Urothelium cell line (cell line): ENCODE data around the gene PAQR4.

Experiments
- DNase-seq: peaks from one replicate; pipeline ENCODE4 v3.0.0; 2011; ENCODE audit warnings: low spot score, mixed read lengths
- FAIRE-seq: peaks from 2 replicates; lab custom pipeline; 2011; peaks lifted over from hg19 to GRCh38; lab: Jason Lieb, UNC

Gene PAQR4

DNA sequence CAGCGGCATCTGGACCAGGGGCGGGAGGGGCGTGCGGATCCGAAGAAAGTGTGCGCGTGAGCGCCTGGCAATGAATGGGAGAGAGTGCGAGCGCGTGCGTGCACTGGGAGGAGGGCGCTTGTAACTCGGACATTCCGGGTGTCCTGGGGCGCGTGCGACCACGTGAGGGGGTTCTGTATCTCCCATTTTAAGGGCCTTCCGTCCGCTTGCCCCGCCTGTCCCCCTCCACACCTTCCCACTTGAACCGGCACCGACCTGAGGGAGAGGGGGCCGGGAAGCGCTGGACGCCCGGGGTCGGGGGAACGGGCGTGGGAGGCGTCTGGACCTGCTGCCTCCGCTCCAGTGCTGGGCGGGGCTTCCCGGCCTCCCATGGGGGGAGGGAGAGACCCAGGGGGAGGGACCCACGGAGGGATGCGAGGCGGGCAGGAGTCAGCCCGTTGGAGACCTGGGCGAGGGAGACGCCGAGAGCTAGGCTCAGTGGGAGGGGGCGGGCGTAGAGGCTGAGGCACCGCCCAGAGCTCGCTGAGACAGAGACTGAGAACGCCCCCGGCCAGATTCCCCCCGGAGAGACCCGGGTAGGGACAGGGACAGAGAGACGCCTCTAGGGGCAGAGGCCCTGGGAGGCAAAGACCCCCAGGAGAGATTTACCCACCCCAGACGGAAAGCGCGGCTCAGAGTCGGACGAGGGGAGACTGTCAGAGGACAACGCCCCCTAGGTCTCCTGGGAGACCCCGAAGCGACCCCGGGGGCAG lies 5.2 kb upstream of the PAQR4 start, which contains the start of gene KREMEN2:
Gene KREMEN2, plus strand, starts transcription at position 553 of the 752 bp plus-strand sequence. CDS start 246 bp downstream, outside the sequence.
- DNase-seq = peak; percentile 92
- FAIRE-seq = peak; percentile 27

DNA sequence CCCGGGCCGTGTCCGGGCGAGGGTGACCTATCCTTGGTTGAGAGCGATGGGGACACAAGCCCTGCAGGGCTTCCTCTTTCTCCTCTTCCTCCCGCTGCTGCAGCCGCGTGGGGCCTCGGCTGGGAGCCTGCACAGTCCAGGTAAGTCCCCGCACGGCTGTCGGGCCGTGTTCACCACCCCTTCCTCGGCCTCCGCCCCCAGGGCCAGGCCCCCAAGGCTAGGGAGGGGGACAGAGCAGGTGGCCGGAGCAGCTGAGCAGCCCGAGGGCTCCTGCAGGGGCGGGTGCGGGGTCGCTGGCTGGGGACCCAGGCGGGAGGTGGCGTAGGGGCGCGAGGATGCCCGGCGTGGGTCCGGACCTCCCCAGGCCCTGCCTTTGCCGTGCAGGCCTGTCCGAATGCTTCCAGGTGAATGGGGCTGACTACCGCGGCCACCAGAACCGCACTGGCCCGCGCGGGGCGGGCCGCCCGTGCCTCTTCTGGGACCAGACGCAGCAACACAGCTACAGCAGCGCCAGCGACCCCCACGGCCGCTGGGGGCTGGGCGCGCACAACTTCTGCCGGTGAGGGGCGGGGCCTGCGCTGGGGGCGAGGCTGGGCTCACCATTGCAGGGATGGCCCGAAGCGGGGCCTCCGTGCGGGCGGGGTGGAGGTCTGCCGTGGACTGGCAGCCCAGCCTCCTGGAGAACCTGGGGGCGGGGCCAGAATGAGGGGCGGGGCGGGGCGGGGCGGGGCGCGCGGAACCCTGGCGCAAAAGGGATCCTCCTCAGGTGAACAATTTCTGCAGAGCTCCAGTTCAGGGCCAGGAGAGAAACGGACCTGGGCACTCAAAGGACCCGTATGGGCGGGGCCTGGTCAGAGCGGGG lies 4.4 kb upstream of the PAQR4 start:
- FAIRE-seq = peak; percentile 52

DNA sequence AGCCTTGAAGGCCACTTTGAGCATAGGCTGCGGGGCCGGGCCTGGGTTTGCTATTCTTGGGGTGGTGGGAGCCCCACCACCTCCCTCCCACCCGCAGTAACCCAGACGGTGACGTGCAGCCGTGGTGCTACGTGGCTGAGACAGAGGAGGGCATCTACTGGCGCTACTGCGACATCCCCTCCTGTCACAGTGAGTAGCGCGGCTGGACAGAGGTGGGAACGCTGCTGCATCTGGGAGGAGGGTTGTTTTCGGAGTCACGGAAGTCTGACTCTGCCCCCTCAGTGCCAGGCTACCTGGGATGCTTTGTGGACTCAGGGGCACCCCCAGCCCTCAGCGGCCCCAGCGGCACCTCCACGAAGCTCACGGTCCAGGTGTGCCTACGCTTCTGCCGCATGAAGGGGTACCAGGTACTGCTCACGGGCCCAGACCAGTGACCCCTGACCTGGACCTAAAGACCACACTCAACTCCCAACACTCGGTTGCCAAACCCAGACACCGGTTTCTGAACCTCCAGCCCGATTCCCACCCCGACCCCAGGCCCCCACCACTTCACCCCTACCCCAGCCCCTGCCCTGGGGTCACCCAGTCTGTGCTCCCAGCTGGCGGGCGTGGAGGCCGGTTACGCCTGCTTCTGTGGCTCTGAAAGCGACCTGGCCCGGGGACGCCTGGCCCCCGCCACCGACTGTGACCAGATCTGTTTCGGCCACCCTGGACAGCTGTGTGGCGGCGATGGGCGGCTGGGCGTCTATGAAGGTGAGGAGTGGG lies 2.9 kb upstream of the PAQR4 start:
- no peak for FAIRE-seq

More for the DNA sequence above, 4.4 kb upstream of the PAQR4 start:
- peak; percentile 95 for DNase-seq

DNA sequence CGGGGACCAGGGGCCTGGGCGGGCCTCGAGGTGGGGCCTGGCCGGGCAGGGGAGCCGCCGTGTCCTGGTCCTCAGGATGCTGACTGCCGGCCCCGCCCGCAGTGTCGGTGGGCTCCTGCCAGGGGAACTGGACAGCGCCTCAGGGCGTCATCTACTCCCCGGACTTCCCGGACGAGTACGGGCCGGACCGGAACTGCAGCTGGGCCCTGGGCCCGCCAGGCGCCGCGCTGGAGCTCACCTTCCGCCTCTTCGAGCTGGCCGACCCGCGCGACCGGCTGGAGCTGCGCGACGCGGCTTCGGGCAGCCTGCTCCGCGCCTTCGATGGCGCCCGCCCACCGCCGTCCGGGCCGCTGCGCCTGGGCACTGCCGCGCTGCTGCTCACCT lies 2.3 kb upstream of the PAQR4 start:
- DNase-seq = no peak
- no peak for FAIRE-seq

More for the DNA sequence above, 2.9 kb upstream of the PAQR4 start:
- DNase-seq = no peak

DNA sequence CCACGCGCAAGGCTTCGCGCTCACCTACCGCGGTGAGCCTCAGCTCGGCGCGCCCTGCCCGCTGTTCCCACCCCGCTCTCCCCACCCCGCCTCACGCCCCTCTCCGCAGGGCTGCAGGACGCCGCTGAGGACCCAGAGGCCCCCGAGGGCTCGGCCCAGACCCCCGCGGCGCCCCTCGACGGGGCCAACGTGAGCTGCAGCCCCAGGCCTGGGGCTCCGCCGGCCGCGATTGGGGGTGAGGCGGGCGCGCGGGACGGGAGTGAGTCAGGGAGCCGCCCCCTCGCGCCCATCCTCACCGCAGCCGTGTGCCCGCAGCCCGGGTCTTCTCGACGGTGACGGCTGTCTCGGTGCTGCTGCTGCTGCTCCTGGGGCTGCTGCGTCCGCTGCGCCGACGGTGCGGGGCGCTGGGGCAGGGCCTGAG lies 1.9 kb upstream of the PAQR4 start:
- FAIRE-seq = no peak
- no peak for DNase-seq

DNA sequence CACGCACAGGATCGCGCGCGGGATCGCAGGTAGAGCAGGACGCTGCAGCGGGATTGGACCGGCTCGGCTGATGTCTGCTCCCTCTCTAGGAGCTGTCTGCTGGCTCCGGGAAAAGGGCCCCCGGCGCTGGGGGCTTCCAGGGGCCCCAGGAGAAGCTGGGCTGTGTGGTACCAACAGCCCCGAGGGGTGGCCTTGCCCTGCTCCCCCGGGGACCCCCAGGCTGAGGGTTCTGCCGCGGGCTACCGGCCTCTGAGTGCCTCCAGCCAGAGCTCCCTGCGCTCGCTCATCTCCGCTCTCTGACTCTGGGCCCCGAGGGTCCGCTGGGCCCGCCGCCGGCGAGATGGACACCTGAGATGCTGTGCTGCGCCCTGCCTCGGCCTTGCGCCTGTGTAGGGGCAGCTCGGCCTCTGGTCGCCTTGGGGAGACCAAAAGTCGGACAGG lies 1.4 kb upstream of the PAQR4 start:
- DNase-seq = no peak
- FAIRE-seq = no peak

DNA sequence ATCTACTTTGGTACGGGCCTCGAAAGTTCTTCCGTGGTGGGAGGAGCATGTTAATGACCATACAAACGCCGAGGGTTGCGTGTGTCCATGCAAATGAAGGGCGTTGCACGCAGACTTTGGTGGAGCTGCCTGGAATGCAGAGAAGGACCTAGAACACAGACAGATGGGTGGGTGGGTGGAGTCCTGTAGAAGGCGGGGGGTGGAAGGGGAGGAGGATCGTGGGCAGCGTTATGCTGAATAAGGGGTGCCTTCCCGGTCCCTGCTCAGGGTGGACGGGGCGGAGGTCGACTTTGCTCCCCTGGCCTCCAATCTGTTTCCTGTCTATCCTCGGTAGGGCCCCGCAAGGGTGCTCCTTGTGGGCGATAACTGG lies 795 bp upstream of the PAQR4 start:
- FAIRE-seq = no peak
- no peak for DNase-seq

DNA sequence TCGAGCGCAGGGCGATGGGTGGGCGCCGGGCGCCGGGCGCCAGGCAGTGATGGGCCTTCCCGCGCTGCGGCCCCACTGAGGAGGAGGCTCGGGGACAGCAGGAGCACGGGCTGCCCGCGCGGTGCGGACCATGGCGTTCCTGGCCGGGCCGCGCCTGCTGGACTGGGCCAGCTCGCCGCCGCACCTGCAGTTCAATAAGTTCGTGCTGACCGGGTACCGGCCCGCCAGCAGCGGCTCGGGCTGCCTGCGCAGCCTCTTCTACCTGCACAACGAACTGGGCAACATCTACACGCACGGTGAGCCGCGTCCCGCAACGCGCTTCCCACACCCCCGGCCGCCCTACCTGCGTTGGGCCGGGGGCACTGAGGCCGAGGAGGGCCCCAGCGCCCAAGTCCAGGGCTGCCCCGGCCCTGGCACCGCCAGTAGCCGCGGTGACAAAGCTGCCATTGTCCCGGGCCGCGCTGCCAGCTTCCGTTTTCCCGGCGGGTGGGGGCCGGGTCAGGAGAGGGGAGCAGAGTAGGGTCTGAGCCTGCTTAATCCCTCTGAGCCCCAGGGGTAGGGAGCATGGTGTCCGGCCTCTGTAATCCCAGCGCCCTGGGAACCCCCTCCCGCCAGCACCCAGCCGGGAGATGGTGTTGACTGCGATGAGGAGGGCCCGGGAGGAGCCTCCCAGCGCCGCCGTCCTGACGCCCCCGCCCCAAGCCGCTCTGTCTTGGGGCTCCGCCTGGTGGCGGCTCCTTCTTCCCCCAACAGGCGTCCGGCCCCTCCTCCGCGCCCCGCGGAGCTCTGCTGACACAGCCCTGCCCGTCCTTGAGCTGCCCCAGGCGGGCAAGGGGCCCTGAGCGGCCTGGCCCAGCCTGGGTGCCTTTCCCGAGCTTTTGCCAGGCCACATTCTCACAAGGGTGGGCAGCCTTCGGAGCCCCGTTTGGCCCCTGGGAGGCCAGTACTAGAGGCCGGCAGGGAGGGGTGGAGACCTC lies 685 bp downstream of the PAQR4 start:
- peak; percentile 89 for DNase-seq
- FAIRE-seq = peak; percentile 52

DNA sequence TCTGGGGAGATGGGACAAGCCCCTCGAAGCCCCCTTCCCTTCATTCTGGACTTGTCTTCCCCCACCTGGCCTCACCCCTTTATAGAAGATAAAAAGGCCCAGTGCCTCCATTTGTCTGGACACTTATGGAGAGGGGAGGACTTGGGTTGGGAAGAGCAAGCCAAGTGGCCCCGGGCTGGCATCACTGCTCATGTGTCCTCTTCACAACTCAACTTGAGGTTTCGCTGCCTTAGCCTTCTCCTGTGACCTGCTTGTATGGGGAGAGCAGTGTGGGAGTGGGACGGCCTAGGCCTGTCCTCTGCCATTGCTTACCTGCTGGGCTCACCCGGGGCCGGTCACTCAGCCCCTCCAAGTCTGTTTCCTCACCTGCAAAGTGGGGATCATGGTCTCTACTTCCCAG lies 1.4 kb downstream of the PAQR4 start:
- FAIRE-seq (no peak), DNase-seq (no peak)

DNA sequence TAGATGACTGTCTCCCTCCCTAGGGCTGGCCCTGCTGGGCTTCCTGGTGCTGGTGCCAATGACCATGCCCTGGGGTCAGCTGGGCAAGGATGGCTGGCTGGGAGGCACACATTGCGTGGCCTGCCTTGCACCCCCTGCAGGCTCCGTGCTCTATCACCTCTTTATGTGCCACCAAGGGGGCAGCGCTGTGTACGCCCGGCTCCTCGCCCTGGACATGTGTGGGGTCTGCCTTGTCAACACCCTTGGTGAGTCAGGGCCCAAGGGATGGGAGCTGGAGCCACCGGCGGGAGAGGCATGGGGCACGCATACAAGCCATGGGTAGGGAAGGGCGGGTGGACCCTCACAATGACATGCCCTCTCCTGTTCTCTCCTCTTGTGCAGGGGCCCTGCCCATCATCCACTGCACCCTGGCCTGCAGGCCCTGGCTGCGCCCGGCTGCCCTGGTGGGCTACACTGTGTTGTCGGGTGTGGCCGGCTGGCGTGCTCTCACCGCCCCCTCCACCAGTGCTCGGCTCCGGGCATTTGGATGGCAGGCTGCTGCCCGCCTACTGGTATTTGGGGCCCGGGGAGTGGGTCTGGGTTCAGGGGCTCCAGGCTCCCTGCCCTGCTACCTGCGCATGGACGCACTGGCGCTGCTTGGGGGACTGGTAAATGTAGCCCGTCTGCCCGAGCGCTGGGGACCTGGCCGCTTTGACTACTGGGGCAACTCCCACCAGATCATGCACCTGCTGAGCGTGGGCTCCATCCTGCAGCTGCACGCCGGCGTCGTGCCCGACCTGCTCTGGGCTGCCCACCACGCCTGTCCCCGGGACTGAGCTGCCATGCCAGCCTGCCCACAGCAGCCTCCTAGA lies 2.2 kb downstream of the PAQR4 start:
- FAIRE-seq = no peak
- DNase-seq = no peak

DNA sequence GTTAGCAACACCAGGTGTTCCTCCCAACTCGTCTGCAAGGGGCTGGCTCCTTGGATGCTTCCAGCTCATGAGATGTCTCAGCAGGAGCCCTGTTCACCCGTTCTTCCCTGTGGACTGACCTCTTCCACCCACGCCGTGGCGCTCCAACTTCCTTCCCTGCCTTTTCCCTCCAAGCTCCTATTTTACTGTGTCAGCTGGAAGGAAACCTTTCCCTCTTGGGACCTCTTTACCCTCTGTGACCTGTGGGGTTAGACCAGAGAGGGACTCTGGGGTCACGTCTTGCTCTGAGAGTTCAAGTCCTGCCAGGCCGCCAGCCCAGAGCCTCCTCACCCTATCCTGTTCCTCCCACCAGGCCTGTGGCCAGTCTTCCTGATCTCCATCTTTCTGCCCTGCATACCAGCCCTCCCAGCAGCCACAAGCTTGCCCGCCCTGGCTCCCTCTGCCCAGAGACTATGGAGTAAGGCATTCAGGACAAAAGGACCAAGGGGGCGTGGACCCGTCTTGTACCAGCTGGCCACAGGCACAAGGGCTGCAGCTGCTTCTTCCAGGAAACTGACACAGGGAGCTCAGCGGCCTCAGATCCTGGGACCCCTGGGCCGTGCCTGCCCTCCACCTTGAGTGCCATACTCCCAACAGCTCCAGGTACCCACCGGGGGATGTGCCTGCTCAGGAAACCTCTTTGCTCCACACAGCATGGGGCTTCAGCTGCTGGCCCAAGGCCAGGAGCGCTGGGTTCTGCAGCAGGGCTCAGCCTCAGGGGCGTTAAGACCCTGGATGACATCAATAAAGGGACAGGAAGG lies 3.0 kb downstream of the PAQR4 start:
- FAIRE-seq = no peak
- DNase-seq = no peak

DNA sequence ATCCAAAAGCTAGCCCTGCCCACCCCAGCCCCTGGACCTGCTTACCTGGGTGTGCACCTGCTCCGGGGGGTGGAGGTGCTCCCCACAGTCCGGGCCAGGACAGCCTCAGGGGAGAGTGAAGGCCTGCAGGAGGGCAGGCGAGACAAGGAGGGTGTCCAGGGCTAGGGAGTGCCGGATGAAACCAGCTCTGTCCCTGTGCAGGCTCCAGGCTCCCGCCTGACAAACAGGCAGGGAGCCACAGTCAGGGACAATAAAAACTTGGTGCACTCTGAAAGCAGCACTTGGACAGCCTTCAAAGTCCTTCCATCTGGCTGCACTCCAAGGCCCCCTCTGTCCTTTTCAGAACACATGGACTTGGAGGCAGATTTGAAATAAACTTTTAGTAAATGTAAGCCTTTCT lies 3.9 kb downstream of the PAQR4 start:
- no peak for DNase-seq
- no peak for FAIRE-seq

DNA sequence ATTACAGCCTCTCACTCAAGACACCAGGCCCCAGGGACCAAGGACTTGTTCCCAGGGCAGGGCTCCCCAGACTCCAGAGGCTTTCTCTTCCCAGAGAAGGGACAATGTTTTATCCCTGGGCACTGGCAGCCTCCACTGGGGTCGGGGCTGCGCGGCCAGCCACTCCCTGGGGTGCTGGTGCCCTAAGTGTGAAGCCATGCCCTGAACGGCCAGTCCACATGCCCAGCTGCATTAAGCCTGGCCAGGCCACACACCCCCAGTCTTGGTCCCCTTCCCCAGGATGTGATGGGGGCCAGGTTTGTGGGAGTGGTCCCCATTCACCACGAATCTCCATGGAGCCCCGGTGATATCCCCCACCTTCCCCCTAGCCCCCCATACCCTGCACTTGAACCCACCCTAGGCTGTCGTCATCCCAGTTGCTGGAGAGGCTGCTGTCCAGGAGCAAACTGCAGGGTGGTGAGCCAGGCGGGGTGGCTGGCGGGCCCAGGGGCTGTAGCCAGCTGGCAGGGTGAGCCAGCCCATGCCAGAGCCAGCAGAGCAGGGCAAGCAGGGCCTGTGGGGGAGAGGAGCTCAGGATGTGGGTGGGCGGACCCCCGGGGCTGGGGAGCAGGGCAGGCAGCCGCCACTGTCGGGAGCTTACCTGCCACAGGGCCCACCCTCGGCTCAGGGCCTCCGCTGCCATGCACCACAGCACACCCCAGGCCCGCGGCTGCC lies 4.6 kb downstream of the PAQR4 start:
- no peak for FAIRE-seq
- no peak for DNase-seq

DNA sequence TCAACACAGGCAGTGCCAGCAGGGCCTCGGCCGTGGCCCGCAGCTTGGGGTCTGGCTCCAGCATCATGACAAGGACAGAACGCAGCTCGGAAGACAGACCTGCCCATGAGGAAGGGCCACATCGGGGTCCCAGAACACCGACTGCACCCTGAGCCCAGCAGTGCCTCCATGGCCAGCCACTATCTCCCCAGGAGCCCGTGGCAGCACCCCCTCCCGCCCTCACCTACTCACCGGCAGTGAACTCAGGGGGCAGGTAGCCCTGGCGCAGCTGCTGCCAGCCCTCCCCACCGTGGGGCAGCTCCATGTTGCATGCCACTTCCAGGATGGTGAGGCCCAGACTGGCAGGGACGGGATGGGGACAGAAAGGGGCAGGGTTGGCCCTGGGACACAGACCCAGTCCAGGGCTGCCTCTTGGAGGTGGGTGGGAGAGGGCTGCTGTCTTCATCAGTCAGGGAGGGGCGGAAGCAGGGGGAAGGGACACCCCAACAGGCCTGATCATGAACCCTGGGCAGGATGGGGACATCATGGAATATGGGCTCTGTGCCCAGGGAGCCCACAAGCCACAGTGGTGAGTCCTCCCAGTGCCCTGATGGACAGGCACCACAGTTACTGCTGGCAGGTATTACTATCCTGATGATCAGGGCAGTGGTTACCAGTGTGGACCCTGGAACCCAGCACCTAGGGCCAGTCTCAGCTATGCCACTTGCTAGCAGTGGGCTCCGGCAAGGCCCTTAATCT lies 5.3 kb downstream of the PAQR4 start:
- DNase-seq (no peak), FAIRE-seq (no peak)

DNA sequence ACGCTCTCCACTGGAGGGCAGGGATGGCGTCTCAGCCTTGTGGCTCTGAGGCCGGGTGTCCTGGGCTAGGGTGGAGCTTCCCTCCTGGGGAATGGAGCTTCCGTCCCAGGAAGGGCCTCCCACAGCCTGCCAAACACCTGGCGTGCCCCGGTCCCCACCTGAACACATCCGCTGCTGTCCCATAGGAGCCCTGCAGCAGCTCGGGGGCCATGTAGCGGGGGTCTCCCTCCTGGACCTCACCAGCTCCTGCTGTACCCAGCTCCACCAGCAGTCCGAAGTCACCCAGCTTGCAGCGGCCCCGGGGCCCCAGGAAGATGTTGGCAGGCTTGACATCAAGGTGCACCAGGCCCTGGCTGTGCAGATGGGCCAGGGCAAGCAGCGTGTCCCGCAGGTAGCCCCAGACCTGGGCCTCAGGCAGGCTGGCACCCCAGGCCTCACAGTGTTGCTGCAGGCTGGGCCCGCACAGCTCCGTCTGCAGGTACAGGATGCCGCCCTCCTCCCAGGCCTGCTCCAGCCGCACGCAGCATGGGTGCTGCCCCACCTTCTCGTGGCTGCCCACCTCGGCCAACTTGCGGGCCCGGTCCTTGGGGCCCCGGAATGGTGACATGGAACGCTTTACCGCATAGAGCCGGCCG lies 6.1 kb downstream of the PAQR4 start:
- DNase-seq (no peak), FAIRE-seq (no peak)

DNA sequence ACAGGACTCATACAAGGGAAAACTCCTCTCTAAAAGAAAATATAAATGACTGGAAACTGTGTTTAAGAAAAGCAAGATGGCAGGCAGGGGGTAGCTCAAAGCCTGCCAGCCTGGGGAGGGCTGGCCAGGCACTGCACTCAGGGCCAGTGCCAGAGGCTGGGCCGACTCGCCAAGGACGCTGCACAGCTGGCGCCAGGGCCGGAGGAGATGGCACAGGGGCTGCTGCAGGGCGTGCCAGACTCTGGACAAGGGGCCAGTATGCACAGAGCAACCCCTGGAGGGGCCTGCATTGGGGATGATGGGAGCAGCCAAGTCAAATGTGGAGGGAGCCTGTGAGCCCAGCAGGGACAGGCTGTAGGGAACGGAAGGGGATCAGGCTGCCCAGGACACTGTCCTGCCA lies 7.1 kb downstream of the PAQR4 start:
- no peak for DNase-seq
- FAIRE-seq = no peak

DNA sequence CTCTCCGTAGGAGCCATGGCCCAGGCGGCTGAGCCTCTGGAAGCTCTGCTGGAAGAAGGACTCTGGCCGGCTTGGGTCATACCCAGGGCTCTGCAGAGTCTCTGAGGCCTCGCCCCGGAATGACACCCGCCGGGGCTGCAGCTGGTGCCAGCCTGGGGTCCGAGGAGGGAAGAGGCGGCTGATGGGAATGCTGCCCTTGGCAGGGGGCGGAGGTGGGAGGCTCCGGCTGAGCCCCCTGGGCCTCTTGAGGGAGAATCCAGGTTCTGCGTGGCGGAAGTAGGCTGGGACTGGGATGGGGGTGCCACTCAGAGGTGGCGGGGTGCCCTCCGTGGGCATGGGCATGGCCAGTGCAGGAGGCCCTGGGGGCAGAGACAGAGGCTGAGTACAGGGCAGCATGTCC lies 7.5 kb downstream of the PAQR4 start:
- DNase-seq = no peak
- no peak for FAIRE-seq
